COR-L47 (cell line): Measurements from ENCODE around the gene SMIM21.

Experiments used
- DNase-seq: peaks from one replicate; lab custom pipeline; 2025; lab: John Stamatoyannopoulos, UW

The SMIM21 gene

DNA sequence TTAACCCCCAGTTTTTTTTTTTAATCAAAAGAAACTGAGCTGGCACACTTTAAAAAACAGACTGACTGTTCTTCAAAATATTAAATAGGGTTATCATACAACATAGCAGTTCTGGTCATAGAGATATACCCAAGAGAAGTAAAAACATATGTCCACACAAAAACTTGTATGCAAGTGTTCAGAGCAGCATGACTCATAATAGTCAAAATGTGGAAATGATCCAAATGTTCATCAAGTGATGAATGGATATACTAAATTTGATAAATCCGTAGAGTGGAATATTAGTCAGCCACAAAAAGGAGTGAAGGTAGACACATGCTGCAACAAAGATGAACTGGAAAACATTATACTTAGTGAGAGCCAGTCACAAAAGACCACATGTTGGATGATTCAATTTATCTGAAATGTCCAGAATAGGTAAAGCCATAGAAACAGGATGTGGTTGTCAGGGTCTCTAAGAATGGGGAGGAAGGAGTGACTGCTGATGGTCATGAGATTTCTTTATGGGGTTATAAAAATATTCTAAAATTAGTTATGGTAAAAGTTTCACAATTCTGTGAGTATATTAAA is 5.1 kb downstream of the SMIM21 start:
- DNase-seq: no peak

DNA sequence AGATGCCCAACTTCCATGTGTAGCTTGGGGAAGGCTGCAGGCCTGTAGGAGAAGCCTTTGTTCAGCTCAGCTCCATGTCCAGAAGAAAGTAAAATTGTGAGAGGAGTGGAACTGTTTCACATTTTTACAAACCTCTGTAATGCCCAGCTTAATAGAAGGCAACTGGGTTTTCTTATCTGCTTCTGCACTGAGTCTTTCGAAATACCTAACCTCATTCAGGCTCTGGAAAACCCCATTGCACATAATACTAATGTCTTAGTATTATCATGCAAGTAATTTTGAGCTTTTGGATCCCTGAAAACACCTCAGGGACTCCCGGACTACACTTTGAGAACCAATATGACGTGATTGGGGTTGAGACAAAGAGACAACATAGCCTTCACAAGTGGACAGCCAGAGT is 5.8 kb downstream of the SMIM21 start:
- no peak for DNase-seq

DNA sequence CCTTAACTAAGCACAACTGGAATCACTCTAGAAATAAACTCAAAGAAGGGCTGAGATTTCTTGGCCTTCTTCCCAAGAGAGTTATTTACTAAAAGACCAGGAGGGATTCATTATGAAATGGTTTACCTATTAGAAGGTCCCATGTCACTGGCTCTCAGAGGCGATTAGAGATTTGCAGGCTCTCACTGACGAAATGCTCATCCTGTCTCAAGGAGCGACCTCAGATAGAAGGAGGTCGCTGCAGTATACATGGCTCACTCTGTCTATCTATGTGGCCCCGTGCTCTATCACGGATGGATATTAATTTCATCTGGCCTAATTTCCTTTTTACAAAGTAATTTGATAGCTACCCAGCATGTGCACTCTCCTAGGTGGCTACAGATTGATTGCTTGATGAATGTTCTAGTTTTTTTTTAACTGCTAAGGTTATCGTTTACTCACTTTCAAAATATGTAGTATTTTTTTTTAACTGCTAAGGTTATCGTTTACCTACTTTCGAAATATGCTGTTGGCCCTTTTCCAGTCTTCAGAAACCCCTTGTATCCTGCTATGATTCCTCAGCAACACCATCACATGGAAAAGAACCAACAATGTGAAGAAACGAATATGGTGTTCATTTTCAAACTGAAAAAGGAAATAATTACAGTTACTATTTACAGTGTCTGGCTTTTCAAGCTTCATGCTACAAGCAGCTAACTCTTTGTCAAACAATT is 9.1 kb downstream of the SMIM21 start:
- peak; percentile 23 for DNase-seq

DNA sequence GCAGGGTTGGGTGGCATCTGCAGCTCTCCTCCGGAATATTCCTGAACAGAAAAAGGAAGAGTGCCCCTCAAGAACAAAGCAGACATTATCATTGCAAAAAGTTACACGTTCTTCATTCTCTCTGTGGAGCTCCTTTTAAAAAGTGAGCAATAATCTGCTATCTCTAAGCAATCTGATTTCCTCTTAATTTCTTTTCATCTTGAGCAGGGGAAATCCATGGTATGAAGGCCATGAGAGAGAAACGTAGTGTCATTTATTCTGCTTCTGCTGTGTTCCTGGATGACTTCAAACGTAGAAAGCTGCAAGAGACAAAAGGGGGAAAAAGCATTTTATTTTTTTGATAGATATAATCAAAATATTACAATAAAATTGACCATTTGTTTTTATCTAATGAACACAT is 16.9 kb downstream of the SMIM21 start:
- DNase-seq: no peak

DNA sequence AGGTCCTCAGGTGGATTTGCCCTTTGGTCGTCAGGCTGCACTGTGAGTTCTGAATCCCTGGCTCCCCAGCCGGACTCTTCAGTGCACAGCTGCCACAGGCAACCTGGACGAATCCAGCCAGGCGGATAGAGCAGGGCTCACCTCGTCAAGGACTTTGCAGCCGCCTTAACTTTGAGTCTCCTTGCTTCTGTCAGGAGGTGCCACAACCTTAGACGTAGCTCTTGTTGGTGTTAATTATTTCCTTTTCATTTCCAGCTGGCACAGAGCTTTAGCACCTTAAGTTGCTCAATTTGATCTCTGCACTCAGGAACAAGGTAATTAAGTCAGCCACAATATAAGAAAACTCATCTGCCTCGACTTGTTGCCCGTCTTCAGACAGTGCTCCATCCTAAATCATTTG is 17.7 kb downstream of the SMIM21 start:
- no peak for DNase-seq

DNA sequence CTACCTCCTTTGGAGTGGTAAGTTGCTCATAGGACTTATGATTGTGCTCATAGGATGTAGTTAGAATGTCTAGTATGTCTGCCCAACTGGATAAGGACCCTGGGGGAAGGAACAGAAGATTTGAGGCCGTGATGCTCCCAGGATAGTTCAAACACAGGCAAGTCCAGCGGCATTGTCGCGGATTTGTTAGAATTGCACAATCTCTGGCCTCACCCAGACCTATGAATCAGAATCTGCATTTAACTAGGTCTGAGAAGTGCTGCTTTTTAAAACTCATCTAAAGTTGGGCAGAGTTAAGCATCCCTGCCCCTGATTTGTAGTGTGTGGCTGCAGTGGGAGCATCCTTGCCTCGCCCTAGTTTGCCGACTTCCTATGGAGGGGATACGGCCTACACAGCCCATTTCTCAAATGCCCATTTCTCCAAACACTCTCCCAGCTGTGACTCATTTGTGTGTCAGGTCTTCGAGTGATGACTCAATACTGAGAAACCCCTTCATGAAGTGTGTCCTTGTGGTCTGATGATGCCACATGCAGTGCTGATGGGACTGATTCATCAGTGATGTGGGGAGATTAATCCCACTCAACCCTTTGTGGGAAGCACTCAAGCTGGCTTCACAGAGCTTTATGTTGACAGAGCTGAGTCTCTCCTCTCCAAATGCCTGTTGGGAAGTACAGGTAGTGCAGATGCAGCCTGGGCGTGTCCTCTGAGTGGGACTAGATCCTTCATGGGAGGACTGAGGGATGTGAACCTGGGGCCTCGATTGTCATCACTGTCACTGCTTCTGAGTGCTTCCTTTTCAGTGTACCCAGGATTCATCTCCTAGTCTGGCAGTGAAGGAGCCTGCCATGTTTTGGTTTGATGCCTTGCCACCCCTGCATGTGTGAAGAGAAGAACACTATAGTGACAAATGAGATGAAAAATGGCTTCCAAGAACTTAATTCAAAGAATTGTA is 18.7 kb downstream of the SMIM21 start:
- no peak for DNase-seq

DNA sequence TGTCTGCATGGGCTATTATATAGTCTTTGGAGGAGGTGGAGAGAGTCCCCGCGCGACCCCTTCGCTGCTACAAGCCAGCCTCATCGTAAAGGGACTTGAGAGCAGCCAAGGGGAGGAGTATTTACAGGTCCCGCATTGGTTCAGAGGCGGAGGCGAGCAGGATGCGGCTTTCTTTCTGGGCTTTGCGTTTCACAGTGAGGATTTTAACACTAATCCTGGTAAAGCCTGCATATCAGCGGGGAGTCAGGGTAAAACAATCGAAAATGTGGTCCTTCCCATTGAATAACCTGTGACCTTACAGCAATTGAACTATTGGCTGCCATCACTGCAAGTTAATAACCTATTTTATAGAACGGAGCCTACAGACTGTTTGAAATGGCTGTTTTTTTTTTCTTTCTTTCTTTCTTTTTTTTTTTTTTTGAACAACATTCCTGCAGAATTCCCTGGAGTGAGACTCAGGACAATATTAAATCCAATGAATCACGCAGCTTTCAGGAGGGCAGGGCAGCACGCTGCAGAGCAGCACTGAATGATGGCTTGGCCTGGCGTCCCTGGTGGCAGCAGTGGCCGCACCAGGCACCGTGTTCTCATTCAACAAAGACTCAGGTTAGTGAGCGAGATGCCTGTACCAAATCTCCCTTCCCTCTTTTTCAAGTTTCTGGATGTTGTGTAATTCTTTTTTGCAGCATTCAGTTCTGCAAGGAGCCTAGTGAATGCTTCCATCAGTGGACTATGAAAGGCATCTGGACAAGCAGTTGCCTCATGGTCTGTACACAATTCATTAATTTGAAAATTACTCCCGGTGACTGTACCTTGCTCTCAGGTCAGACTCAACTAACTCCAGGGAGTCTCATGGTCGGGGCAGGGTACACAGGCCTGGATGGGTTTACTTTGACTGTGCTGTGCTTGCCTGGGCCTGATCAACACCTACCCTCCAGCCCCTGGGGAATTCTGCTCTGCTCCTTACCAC is 19.8 kb downstream of the SMIM21 start:
- no peak for DNase-seq

DNA sequence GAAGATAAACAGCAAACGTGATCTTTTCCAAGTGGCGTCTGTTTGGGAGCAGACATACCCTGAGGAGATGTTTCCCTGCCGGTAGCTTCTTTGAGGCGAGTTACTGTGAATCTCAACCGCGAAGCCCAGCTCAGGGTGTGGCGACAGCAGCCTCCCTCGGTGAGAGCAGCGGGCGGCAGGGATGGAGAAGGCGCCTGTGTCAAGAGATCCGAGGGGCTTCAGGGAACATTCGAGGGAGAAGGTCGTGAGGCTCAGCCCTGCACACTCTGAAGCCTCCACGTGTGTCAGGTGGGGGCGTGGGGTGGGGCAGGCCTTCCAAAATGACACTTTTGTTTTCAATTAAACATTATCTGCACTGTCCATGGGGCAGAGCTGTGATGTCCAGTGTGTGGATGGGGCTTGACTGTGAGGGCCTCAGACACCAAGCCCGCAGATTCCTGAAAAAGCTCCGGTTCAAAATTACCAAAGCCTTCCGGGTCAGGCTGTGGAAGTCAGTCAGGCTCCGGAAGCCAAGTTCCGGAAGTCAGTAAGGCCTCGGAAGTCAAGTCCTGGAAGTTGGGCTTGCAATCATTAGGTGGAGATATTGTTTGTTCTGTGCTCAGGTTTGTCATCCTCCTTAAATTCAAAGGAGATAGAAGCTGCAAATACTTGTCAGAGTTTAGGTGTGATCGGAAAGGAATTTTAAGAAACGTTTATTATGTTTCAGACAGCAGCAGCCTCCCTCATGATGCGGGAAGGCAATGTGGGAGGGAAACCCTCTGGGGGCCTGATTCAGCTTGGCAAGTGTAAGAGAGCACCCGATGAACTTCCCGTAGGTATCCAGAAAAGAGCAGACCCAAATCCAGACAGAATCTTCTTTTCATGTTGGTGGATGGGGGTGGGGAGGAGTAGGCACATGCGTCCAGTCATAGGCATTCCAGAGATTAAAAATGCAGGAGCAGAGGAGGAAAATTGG is 20.7 kb downstream of the SMIM21 start:
- no peak for DNase-seq

DNA sequence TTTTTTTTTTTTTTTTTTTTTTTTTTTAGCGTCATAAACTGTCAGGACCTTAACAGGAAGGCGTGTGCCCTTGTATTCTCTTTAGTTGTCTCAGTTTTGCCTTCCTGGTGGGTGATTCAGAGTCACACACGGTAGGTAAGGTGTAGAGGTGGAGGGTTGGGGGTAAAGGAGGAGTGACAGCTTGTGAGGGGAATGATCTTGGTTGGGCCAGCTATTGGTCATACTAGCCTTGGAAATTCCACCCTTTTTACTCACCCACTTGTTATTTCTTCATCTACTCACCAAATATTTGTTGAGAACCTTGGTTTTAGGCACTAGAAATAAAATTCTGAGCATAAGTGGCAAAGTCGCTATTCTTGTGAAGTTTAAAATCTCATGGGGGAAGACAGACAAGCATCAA is 22.2 kb downstream of the SMIM21 start:
- DNase-seq: no peak

DNA sequence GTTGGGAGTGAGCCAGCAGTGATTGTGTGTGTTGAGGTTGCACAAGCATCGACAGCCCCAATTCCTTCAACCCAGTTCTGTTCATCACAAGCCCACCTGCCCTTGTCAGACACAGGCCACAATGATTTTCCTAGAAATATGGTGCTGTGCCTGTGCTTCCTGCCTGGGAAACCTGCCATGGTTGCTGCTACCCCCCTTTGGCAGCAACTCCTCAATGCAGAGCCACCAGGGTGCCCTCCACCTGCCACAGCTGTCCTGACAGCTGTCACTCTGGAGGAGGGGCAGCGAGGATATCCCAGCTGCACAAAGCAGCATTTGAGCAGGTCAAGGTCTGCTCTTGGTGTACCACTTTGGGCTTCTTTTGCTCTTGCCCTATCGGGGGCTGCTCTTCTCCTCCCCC is 27.1 kb downstream of the SMIM21 start:
- peak; percentile 8 for DNase-seq

DNA sequence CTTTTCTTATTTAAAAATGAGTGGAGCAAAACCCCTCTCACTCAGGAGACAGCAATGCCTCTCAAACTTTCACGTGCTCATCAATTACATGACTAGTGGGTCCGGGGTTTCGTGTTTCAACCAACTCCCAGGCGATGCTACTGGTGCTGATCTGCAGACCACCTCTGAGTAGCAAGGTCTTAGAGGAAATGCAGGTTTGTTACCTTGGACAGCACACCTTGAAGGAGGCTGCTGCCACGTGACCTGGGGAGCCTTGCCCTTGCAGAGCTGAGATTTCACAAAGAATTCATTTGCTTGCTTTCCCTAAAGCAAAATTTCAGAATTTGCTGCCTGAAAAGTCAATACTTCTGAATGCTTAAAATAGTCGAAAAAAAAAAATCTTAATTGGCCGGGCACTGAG is 32.4 kb downstream of the SMIM21 start:
- DNase-seq: no peak

DNA sequence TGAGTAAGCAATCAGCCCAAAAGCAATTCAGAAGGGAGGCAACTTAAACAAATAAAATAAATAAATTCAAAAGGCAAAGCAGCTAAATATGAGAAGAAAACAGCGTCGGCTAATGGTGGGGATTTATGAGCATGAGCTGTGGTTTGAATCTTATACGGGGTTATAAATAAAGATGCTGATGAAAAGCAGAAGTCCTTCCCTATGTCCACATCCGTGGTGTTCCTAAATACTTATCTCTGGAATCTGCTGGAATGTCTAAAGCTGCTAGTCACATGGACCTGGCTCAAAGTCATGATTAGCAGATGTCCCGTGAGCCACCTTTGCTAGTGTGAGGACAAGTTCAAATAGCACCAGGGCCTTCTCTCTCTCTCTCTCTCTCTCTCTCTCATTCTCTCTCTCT is 33.8 kb downstream of the SMIM21 start:
- DNase-seq: no peak

DNA sequence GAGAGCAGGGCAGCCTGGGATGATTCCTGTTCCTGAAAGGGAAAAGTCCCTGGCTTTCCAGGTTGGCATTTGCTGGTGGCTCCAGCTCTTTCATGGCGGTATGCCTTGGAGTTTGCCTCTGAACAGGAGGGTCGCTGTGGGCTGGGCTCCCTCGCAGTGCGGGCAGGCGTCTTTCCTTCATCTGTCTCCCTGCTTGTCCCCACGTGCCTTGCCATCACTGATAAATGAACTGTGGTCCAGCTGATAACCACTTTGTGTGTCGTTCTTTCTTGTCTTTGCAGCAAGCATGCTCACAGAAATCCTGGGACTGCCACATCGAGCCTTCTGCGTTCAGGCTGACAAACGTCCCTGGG is 35.3 kb downstream of the SMIM21 start:
- DNase-seq: no peak

DNA sequence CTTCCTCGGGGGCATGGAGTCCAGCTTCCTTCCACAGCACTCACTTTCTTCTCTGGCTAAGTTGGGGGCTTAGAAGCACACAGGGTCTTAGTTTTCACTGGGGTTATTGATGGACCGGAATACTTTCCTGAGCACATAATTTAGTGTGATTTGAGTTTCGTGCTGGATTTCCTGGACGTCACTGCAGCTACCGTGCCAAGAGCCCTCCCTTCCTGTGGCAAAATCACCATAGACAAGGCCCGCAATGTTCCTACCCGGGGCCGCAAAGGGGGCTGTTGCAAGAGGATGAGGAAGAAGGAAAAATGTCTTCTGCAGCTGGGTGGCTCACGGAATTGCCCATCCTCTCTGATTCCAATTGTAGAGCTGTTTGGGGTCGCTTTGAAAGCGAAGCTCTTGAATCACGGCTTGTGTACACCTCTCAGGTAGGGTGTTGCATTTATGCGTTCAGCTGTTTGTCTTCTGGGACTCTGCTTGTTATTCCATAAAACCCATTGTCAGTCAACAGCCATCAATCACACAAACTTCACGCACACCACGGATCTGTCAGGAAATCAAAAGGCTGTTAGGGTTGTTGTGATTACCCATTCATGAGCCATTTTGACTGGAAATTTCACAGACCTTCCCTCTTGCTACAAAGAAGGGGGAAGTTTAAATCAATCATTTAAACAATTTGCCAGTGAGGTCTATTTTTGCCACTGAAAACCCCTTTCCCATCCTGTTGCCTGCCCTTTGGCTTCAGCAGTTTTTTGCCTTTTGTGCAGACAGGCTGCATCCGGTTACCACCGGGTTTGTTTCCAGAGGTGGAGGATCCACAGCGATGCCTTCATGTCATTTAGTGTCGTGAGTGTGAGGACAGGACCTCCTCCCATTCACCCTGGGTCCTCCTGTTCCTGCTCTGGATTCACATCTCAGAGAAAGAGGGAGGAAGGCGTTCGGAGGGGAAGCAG is 36.0 kb downstream of the SMIM21 start:
- DNase-seq: no peak

DNA sequence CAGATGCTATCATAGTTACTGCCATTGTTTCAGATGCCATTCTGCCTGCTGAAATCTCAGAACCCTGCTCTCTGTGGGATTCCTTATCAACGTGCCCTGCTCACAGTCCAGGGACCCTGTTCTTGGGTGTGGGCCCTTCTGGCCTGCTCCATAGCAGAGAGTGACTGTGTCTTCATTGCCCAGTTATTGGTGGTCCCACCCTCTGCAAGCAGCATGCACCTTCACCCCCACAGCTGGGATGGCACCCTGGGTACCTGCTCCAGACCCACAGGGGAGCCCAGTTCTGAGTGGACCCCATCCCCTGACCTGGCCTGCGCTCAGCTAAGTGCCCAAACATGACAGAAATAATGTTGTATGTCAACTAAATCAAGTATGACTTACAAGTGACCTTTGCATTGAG is 36.6 kb downstream of the SMIM21 start:
- DNase-seq: no peak

DNA sequence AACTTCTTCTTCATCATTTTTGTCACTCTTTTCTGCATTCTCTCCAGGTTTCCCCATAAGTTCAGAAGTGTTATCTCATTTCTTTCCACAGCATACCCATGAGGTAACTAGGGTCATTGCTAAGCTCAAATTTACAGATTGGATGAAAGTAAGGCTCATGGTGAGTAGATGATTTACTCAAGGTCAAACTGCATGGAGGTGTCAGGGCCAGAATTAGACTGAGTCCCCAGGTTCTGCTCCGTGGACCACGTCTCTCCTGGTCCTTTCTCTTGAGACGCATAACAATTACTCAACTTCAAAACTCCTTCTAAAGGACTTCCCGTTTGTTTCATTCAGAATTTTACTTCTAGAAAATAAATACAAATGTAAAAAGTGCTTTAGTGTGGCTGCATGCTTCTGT is 43.4 kb downstream of the SMIM21 start:
- no peak for DNase-seq

DNA sequence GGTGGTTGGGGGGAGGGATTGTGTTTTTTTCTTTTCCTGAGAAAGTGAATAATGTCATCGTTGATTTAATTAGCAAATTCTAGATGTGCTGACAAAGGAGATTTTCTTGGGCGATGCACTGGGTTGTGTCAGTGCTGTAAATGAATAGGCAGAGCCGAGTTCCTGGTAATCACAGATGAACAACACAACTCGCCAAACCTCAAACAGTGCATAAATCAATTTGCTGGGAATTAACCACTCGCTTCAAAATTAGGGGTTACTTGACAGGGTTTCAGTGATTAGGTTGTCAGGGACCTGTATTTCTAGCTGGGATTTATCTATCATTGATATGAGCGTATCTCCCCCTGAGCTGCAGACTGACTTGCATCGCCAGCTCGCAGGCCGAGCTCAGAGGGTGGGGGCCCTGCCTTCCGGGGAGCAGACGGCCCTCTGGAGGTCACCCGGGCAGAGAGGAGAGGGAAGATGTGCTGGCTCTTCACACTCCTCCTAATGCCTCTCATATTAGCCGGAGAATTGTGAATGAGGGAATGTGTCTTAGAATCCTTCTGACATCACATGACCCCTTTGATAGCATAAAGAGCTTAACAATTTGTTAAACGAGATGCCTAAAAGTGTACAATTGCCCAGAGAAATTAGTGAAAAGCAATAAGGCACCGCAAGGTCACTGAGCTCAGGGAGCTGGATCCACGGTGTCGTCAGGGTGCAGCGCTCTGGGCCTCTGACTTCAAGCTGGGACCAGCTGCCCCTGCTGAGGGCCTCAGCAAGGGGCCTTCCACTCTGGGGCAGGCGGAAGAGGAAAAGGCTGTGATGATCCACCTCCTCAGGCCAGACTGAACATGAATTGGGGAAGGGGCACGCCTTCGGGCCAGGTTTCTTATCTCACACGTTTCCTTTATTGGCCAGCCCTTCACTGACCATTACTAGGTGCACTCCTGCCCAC is 48.9 kb downstream of the SMIM21 start:
- no peak for DNase-seq

DNA sequence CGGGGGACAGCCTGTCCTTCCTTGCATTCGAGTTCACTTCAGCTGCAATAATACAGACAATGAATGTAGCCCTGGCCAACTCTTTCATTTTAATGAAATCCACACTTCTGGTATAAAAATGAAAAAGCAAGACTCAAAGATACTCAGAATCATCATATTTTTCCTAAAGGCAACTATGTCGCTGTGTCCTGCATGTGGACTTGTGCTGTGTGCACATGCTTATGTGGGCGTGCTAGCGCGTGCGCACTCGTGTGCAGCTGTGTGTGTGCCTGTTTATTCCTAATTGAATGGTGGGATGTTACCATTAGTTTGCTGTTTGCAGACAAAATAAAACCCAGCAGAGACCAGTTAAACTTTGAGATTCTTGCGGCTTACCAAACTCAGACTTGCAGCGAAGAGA is 49.6 kb downstream of the SMIM21 start:
- no peak for DNase-seq

DNA sequence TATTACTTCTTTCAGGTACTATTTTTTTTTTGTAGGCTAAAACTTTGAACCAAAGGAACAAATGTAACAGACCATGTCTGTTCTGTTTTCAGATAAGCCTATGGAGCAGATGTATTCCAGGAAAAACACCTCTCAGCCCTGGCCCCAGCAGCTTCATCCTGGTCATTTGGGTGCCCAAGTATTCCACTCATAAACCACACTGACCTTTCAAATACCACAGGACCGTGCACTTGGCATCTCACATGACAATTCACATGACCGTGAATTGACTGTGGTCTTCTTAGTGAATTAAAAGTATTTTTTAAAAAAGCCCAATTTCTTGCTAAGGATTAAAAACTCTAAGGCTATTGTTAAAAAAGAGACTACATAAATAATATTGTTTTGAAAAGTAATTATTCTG is 50.2 kb downstream of the SMIM21 start:
- no peak for DNase-seq
